ENCODE results near the gene SPDYC.

- TF ChIP-seq CTCF (conservative IDR thresholded peaks at IDR 0.05; ENCODE audit: low read depth in 2 of 2) (peak in 1 of 2 experiments; percentile 53; a peak in 3 of 4 replicates), EZH2 (IDR thresholded peaks at IDR 0.05; ENCODE audit: low read depth, unreplicated experiment) (no peak)
Measured at GRCh38 chr11:65129649-65130441, 40.2 kb upstream of the SPDYC start.
